ENCODE measurements around the gene NMNAT2.
"Not testable (repeated sequence)": the region's sequence is repeated elsewhere in the genome, so short reads cannot be mapped to it uniquely, and the experiment has no call there.

The NMNAT2 gene

DNA sequence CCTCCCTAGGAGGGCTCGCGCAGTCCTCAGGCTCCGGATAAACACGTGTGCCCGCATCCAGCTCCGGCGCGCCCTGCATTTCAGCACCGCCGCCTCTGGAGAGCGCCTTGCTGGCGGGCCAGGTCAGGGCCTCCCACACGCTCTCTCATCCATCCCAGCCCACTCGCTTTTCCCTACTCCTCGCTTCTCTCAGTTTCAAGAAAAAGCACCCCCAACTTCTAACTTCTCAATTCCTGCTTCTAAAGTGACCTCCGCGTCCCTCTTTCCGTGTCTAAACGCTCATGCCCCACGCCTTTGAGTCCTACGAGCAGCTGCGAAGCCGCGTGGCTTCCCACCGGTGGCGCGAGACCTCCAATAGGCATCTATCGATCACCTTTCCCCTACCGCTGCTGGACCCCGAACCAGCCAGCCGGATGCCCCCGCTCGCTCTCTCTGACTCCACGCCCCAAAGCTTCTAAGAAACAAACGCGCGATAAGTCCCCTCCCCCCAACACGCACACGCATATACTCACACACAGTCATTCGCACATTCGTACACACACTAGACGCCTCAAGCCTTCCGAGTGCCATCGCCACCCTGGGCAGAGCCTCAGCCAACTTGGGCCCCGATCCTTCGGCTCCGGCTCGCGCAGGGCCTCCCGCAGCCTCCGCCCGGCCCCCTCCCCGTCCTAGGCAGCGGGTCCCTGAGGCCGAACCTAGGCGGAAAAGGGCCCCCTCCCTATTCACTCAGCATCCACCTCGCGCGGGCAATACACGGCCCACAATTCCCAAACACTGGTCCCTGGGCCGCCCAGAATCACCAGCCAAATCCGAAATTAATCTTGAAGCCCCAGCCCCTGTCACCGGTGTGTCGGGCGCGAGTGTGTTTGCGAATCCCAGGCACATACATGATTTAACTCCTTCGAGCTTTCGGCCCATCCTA is 1.1 kb downstream of the NMNAT2 start:
- DNase-seq: peak; percentile 10

DNA sequence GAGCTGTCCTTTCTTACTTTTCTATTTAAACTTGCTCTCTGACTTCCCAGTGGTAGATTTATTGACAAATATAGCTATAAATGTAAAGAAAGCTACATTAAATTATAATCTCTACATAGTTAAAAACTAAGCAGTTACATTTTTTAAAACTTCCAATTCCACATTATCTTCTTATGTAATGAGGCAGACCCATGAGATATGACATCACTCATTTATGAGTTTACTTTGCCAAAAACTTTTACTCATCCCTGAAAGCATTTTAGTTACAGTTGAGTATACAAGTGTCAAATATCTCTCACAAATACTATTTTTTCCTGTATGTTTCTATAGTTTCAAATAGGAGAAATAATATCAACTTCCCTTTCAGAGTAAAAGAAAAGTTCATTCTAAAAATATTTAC is 3.8 kb downstream of the NMNAT2 start:
- DNase-seq: no peak

DNA sequence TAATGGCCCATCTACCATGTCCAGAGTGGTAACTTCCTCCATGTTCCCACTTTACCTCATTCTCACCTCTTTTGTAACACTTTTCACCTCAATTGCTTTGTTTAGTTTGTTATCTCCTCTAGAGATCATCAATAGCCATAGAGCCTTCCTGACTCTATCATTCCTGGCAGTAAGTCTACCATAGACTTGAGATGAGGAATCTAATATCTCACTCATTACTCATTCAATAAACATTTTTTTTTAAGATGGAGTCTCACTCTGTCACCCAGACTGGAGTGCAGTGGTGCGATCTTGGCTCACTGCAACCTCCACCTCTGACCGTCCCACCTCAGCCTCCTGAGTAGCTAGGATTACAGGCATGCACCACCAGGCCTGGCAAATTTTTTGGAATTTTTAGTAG is 7.1 kb downstream of the NMNAT2 start:
- DNase-seq: no peak

DNA sequence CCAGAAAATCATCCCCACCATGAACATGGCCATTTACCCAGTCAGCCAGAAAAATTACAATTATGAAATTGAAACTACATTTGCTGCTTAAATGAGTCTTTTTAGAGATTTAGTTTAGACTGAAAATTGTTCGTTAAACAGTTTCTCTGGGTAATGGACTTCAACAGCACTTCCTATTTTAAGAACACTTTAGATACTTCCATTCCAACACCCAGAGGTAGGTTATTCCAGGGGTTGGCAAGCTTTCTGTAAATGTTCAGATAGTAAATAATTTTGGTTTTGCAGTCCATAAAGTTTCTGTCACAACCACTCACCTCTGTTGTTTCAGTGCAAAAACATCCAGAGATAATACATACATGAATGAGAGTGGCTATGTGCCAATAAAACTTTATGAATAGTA is 10.2 kb downstream of the NMNAT2 start:
- DNase-seq: no peak

DNA sequence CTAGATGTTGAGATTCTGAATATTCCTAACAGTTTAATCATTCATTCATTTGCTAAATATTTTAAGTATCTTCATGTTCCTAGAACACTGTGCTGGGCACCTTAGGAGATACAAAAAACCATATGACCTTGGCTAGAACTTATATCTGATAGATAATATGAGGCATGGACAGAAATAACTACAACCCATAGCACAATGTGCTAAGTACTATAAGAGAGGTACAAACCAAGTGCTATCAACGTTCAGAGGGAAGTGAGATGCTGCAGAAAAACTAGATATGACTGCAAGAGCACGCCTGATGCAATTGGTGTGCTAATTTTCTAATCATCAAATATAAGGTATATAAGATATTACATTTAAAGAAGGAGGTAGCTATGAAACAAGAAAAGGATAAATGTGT is 10.7 kb downstream of the NMNAT2 start:
- DNase-seq: no peak

DNA sequence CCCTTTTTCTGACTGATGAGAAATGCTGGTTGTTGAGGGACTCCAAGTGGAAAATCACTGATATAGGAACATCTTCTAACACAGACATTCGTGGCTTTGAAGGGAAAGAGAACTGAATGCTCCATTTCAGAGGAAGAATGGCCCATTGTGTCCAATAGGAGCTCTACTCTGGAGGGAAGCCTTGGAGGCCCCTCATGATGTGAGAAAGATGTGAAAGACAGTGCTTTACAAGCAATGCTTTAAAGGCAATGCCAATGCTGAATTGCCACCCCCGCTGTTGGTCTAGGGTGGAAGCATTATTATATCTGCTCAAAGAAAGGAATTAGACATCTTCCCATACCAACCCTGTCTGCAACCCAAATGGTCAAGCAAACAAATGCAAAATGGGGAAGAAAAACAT is 13.7 kb downstream of the NMNAT2 start:
- no peak for DNase-seq

DNA sequence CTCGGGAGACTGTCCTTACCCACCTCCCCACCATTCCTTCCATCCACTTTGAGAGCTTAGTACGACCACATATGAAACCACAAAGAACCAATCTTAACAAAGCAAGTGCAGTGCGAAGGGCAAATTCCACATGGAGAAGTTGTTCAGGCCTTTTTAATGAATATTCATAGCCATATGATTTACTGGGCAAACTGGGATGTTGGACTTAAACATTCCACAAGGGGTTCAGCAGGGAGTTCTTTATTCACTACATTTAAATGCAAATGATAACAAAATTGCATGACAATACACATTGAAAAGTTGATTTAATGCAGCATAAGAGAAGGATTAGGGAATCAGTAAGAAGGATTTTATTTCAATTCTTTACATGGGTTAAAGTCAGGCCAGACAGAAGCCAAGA is 14.7 kb downstream of the NMNAT2 start:
- no peak for DNase-seq

DNA sequence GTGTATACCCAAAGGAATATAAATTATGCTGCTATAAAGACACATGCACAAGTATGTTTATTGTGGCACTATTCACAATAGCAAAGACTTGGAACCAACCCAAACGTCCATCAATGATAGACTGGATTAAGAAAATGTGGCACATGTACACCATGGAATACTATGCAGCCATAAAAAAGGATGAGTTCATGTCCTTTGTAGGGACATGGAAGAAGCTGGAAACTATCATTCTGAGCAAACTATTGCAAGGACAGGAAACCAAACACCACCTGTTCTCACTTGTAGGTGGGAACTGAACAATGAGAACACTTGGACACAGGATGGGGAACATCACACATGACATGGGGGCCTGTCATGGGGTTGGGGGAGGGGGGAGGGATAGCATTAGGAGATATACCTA is 16.6 kb downstream of the NMNAT2 start:
- not testable (repeated sequence) for DNase-seq

DNA sequence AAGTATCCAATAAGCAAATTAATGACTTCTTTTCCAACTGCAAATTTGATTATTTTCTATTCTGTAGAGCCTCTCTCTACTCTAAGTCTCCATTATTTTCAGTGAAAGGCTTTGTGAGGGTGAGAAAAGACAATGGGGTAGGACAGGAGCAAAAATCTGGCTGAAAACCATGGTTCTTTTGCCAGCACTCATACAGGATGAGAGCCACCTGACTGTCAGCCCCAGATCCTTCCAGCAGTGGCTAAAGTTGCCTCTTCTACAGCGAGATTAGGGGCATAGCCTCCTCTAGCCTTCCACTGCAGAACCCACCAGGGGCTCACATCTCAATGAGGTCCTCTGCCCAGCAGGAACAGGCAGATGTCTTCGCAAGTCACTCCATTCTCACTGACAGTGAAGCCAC is 23.7 kb downstream of the NMNAT2 start:
- DNase-seq: no peak

DNA sequence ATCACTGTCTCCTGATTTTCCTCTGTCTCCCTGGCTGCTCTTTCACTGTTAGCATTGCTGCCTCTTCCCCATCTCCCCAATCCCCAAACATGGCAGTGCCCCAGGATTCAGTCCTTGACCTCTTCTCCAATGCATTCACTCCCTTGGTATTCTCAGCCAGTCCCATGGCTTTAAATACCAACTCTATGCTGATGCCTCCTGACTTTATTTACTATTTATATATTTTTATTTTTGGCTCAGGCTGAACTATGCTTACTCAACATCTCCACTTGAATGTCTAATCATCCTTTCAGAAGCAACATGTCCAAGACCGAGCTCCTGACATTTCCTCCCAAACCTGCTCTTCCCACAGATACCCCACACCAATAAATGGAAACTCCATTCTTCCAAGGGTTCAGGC is 26.3 kb downstream of the NMNAT2 start:
- no peak for DNase-seq

DNA sequence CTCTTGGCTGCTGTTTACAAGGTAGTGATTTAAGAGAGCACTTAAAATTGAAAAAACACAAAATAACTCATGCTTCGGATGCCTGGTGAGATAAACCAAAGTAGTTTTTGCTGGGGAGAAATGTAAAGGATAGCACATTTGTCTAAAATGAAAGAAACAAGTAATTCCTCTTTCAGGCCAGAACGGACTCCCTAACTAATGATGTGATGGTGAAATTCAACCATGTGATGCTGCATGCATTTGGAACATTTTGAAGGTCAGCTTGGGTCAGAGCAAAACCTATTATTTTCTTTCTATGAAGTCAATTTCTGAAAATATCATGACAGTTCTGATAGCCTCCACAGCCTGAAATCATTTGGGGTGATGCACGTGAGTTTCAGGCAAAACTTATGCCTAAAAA is 27.6 kb downstream of the NMNAT2 start:
- DNase-seq: no peak

DNA sequence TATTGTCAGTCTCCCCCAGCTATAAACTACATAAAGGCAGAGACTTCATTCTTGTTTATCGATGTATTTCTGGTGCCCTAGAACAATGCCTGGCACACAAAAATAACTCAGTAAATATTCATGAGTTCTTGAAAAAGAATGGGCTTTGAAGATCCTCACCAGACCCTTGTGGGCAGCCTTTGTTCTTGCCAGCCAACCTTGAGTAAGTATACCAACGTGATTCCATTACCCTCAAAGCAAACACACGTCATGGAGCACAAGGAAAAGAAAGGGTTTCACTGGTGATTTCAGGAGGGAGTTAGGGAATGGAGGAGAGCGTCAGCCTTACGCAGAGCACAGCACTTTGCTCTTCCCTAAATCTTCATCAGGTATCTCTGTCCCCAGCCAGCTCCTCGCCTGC is 29.4 kb downstream of the NMNAT2 start:
- no peak for DNase-seq

DNA sequence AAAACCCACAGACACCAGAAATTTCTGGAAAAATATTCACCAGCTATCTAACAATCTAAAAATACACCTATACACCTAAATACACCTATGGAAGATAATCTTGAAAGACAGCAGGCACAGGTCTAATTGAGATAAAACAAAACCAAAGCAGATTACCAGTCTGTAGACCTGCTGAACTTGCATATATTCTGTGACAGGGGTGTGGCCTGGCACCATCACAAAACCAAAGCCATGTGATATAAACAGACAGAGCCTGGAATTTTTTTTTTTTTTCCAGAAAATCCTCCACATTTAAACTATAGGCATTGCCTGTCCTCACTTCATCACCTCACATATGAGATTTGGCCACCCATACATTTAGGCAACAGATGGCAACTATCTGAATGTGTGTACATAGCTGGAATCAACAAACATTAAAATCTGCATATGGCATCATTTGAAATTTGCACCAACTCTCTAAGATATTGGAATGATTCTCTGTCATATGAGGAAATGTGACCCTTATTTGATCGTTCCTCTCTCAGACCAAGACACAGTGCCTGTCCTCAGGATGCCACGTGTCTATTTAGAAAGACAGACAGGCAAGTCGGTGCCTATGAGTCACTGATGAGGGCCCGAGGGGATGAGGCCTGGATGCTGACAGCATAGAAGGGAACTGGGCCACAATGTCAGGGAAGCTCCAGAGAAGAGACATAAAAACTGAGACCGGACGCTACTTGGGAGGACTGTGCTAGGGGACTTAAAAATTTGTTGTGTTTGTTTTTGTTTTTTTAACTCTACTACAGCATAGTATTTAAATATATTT is 32.6 kb downstream of the NMNAT2 start:
- DNase-seq: no peak

DNA sequence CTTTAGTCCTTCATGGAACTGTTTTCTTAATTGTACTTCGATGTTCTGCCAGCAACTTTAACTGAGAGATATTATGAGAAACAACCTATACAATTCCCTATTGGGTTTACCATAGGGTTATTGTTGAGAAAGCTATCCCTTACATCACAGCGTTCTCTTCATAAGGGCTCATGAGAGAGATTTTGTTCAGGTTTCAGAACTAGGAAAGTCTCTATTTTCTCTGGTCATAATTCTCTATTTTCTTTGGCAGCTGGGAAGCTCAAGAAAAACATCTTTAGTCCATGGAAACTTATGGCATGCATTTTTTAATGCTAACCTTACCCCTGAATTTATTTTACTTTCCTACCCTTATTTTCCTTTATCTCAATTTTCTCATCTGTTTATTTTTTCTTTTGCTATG is 38.2 kb downstream of the NMNAT2 start:
- no peak for DNase-seq

DNA sequence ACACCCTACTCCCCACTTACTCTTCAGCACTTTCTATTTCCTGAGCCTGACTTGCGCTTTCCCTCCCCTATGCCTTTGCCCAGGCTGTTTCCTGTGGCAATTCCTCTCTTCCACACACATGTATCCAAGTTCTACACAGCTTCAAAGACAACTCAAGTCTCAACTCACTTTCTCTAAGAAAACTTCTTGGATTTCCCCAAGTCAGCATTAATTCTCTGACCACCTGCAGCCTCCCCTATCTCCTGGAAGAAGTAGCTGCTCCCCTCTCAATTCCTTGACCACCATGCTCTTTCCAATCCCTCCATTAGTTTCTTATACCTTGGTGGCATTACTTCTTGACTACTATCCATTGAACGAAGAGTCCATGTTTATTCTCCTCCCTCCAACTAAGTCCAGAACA is 42.8 kb downstream of the NMNAT2 start:
- DNase-seq: no peak

DNA sequence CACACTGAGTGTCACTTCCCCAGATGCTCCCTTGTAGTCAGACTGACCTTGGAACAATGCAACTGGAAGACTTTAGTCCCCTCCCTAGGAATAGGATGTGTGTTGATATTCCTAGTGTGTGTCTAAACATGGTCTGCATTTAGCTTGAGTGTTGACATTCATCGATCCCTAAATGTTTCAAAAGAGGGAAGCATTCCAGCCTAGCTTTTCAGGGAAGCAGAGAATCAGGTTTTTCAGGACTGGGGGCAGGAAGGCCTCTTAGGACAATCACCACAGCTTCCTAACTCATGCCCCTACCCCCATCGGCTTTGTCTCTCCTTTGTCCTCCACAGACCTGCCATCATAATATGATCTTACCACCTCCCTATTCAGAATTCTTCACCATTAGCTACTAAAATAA is 43.4 kb downstream of the NMNAT2 start:
- DNase-seq: no peak

DNA sequence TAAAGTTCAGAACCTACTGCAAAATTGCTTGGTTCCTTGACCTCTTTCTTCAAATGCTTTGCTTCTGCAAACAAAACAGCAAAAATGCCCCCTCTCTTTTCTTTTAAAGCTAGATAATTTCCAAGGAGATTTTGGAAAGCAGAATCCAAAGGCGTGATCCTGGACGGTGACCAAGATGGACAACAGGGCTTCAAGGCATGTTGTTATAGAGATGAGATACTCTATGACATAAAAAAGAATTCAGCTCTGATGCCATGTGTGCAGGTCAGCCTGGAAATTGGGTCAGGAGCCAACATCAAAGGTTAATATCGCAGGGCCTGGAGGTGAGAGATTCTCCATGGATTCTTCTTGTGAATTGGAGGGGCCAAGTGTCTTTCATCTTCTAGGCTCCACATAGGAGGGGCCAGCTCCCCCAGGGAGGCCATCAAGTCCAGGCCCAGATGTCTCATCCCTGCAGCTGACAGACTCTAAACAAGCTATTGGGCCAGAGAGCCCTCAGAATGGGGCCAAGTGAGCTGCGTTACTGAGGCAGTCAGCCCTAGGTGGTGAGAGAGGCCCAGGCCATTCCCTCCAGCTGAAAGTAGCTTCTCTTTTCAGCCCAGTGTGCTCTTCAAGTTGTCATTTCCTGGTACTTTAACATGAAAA is 45.5 kb downstream of the NMNAT2 start:
- DNase-seq: no peak

DNA sequence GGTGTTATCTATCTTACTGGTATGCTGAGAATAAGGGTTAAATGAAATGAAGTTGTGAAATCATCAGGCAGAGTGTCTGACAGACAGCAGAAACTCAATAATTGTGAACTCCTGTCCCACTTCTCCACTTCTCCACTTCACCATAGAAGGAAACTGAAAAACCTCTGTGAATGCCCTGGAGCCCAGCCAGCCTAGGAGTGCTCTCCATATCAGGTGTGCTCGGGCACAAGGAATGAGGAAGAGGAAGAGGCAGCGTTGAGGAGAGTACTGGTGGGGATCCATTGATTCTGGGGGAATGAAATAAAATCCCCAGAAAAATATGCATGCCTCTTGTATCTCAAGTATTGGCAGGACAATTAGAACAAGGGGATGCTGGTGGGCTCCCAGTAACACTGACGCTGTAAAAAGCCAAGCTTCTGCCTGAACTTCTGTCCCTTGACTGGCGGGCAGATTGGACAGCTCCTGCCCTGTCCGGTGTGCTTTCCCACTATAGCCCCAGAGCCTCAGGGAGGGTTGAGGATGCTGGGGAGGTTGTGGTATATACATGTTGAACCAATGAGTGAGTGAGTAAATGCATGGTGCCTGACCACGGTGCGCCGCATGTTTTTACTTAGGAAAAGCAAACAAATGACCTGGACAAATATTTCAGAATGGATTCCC is 47.7 kb downstream of the NMNAT2 start:
- DNase-seq: no peak

DNA sequence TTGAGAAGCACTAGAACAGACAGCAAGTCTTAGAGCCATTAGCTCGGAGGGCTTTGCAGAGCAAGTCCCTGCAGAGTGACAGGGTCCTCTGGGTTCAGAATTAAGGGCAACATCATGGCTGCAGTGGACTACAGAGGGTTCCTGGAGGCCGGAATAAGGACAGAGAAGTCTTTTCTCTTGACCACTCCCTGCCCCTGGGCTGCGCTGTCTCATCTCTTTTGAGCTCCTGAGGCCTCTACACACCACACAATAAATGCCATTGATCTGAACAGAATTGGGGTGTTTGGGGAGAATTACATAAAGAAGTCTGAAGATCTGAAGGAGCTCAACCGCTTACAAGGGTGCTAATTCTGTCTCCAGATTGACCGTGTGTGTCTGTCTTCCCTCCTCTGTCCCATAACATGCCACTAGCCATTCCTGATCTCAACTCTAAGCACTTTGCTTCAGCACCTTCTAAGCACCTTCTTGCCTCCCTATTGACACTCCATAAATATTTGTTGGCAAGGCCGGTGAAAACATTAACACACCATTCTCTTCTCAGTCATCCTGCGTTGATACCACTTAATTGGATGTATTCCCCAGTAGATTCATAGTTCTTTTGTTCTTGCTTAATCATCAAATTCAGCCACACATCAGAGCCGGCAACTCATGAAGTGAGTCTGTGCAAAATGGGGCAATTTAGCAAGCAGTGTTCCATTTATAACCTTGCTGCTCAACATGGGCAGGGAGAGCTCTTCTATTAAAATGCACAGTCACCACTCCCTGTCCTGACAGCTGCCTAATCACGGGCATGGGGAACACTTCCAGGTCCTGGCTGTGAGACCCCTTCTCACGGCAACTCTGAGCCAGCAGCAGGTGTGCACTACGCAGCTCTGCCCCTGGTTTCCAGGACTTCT is 49.7 kb downstream of the NMNAT2 start:
- no peak for DNase-seq

DNA sequence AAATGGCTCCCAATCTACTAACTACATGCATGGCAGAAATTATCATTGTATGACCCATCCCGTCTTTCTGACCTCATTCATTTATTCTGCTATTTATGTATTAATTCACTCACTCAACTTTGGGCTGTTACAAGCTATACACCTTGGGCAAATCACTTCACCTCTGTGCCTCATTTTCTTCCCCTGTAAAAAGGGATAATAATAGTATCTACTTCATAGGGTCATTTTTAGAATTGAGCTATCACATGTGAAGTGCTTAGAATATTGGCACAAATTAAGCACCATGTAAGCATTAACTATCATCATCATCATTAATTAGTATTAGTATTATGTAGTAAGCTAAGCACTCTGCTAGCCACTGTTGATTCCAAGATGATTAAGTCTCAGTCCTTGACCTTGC is 52.1 kb downstream of the NMNAT2 start:
- DNase-seq: no peak

DNA sequence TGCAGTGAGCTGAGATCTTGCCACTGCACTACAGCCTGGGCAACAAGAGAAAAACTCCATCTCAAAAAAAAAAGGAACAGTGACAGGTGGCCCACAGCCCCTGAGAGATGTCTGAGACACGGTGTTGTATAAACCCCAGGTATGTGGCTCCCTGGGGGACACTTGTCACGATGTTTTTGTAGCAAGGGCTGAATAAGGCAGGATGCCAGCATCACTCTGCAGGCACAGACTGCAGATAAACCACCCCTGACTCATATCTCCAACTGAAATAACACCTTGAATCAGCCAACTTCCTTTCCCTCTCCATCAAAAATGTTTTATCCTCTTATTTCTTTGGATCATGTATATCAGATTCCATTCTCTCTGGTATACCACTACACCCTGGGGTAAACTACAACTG is 52.5 kb downstream of the NMNAT2 start:
- DNase-seq: no peak

DNA sequence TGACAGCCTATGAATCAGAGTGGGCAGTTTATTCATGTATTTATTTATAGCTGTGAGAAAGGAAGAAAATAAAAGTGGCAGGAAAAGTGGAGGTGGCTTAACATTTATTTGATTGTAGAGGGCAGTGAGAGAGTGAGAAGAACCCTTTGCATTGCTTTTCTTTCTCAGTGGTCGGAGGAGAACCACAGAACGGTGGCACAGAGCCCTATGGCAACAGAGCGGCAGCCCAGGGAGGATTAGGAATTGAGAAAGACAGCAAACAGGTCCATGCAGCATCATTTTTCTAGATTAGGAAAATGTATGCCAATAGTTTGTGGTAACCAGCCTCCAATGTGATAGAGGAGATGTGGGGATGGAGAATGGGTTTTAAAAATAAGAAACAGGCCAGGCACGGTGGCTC is 53.1 kb downstream of the NMNAT2 start:
- DNase-seq: no peak

All from stimulated activated CD4-positive, alpha-beta T cell treated with anti-CD3 and anti-CD28 coated beads, Interleukin-4, amount 100 ng/mL, for 24 hours (primary cell).